Epithelial cell of esophagus (primary cell): ENCODE data around the gene PTPRA.
"Not testable (repeated sequence)": the region's sequence is repeated elsewhere in the genome, so short reads cannot be mapped to it uniquely, and the experiment has no call there.

Experiments
- DNase-seq: peaks from one replicate; pipeline ENCODE4 v3.0.0; 2010; ENCODE audit warnings: low read depth
- H3K4me3 ChIP-seq: 2 replicates; pipeline ENCODE4 v1.5.1; 2011; ENCODE audit warnings: mild to moderate bottlenecking, low read length, control low read depth
- CTCF ChIP-seq: IDR thresholded peaks from 2 replicates; pipeline ENCODE4 v1.5.1; 2011; ENCODE audit warnings: low read depth, mild to moderate bottlenecking, low read length, control low read depth, inconsistent platforms; ENCODE audit not compliant: insufficient read depth; ENCODE audit errors: missing control alignments

Gene PTPRA

GRCh38 chr20:3071610-3072529 lies 198.6 kb downstream of the PTPRA start, which contains the start of gene OXT:
TSS of gene OXT (plus strand) at chr20:3071620. CDS start at chr20:3071656, 36 bp downstream.
- no peak for DNase-seq
- no peak for TF ChIP-seq CTCF
- no peak within 1 kb of the TSS for H3K4me3 ChIP-seq

GRCh38 chr20:3072530-3073250 lies 199.4 kb downstream of the PTPRA start:
- no peak for DNase-seq
- H3K4me3 ChIP-seq: no peak overlapping the region
- no peak for TF ChIP-seq CTCF

GRCh38 chr20:3073251-3073643 lies 200.0 kb downstream of the PTPRA start:
- H3K4me3 ChIP-seq, DNase-seq: not testable (repeated sequence)

GRCh38 chr20:3074812-3075211 lies 201.5 kb downstream of the PTPRA start:
- H3K4me3 ChIP-seq: no peak overlapping the region
- DNase-seq: peak; percentile 37
- TF ChIP-seq CTCF: no peak

- DNase-seq: not testable (repeated sequence)
These were observed 202.0 kb downstream of the PTPRA start for GRCh38 chr20:3075315-3075714.

GRCh38 chr20:3077618-3078134 lies 204.4 kb downstream of the PTPRA start:
- no peak for TF ChIP-seq CTCF
- H3K4me3 ChIP-seq: no peak overlapping the region
- DNase-seq: peak; percentile 36

More at GRCh38 chr20:3075315-3075714, 202.0 kb downstream of the PTPRA start:
- H3K4me3 ChIP-seq: not testable (repeated sequence)

GRCh38 chr20:3080939-3081388 lies 207.7 kb downstream of the PTPRA start:
- TF ChIP-seq CTCF: no peak
- DNase-seq: no peak
- no peak overlapping the region for H3K4me3 ChIP-seq
